ENCODE data around the gene REPIN1.

- TF ChIP-seq CTCF (IDR thresholded peaks at IDR 0.05), result no peak
- no peak for TF ChIP-seq POLR2A (IDR thresholded peaks at IDR 0.05)
- TF ChIP-seq POLR2AphosphoS5 (IDR thresholded peaks at IDR 0.05; ENCODE audit: insufficient read depth in 1 of 2, low read depth in 1 of 2), result no peak
These were observed 3.3 kb downstream of the REPIN1 start for GRCh38 chr7:150371996-150372270.
